NOMO-1 (cell line): ENCODE results near the gene TMEM151B.

Experiments
- DNase-seq, 2 experiments: peaks; one replicate each; lab custom pipeline; 2025; ENCODE audit not compliant: unreplicated experiment in 2 of 2; lab: John Stamatoyannopoulos, UW

Gene TMEM151B

DNA sequence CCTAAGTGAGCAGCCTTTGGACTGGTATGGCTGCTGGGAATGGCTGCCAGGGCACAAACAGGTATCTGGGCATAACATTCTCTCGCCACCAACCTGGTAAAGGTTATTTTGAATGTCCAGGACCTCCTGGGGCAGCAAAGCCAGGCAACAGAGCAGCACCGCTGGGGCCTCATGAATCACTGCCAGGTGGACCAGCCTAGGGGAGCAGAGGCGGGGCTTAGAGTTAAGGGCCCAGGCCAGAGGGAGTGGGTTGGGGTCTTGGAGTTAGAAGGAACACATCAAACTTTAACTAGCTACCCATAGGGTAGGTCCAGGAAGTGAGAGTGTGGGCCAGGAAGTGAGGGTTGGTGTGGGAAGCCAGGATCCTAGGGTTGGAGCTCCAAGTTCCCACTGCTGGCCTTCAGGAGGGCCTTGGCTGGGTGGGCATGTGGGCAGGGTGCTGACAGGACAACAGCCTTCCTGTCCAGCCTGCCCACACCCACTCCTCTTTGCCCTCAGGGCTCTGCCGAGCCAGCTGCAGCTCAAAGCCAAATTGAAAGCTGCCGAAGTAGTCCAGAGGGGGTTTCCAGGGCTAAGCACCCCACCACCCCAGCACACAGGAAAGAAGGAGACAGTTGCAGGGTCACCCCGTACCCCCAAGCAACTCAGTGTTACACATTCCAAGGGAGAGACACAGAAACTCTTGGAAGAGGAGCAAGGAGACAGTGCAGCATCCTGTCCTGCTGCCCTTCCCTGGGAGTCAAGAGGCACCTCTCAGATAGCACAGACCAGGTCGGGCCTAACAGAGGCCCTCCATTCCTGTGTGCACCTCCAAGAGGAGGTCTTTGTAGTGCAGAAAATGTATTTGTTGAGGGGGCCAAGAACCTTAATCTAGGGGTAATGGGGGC, 7.5 kb upstream of the TMEM151B start:
- no peak for DNase-seq

DNA sequence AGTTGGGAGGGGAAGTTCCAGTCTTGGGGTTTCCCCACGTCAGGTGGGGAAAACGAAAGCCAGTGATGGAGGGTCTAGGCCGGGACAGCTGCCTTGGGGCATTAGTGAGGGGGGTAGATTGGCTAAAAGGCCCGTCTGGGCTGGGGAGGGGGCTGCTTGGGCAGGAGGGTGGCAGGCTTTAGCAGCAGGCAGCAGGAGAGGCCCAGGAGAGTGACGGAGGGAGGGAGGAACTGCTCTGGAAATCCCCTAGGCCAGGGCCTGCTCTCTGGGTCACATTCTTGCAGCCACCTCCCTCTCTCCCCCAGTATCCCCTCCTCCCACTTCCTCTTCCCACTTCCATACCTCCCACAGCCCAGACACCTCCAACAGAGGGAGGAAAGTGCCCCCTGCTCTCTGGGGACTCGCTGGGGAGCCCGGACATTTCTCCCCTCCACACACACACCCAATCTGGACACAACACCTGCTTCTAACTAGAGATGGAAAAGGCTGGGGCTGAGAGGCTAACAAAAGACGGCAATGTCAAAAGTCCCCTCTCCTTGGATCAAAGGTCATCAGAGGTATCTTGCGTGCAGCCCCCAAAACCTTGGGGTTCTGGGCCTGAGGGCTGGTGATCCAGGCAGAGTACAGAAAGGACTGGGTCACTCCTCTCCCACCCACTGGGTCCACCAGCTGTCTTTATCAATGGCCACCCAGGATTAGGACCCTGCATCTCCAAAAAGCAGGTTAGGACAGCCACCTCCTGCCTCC, 6.7 kb upstream of the TMEM151B start:
- peak in 1 of 2 experiments; percentile 10 for DNase-seq

DNA sequence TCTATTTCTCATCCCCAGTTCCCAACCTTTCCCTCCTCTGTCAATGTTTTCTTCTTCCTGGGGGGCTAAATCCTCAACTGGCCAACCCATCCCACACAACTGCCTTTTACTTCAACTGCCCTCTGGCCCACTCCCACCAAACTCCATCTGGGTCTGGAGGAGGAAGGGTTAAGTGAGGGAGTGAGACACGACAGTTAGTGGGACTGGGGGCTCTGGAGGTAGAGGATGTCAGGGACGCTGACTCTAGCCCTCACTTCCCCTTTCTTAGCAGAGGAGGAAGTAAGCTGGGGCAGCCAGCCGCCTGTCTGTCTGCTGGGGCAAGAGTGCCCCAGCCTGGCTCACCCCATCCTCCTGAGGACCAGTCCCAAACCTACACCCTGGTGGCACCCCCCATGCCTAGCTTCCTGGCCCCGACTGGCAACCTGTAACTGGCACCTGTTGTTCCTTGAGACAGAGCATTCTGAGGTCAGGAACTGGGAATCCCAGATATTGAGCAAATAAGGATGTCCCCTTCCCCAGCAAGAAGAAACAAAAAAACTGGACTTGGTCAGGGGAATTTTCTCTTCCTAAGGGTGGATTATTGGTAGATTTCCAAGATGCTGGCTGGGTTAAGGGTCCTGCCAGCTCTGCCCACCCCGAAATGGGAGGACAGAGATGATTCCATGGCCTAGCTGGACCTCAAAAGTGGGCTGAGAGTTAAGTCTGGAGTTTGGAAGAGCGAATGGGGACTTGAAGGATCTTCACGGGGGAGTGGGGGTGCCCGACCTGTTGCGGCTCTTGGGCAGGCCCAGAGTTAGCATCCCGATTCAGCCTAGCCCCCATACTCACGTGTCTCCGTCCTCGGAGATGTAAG, 5.9 kb upstream of the TMEM151B start:
- peak; percentile 87 to 91 for DNase-seq

DNA sequence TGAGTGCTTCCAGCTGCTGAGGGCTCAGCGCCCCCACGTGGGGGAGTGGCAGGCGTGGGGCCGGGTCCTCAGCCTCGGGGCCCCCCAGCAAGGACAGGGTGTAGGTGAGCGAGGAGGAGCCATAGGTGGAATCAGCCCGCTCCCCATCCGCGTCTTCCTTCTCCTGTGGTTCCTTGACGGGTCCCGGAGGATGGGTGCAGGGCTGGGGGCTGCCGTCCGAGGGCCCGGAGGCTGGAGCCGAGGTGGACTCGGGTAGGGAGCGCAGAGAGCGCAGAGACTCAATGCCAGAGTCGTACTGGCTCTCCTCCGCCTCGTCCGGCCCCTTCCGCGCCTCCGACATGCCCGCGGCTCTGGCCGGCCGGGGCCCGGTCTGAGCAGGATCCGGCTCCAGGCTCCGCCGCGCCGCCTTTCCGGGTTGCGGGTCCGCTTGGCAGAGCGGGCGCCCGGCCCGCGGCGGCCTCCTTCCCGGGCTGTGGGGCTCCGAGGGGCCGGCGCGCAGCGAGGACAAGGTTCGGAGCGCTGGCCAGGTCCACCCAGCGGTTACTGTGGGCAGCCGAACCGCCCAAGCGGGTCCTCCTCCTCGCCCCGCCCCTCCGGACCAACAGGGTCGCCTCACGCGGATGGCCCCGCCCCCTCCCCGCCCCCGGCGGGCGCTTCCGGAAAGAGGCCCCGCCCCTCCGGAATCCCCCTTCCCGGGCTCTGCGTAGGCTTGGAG, 5.1 kb upstream of the TMEM151B start, which contains the start of gene NFKBIE:
Gene NFKBIE (minus strand): TSS at position 545 of the 715 bp plus-strand sequence. CDS start 205 bp downstream, at position 340.
- DNase-seq, result peak; percentile 56 to 73

DNA sequence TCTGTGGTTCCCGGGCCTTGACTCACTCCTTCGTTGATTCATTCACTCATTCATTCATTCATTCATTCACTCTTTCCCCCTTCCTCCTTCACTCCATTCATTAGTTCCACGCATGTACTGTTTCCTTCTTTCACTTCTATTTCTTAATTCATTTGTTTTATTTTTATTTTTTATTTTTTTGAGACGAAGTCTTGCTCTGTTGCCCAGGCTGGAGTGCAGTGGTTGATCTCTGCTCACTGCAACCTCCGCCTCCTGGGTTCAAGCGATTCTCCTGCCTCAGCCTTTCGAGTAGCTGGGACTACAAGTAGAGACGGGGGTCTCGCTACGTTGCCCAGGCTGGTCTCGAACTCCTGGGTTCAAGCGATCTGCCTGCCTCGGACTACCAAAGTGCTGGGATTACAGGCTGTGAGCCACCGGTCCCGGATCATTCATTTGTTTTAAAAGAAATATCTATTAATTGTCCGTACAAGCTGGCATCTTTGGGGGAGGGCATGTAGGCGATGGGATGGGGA, 4.5 kb upstream of the TMEM151B start:
- no peak for DNase-seq

DNA sequence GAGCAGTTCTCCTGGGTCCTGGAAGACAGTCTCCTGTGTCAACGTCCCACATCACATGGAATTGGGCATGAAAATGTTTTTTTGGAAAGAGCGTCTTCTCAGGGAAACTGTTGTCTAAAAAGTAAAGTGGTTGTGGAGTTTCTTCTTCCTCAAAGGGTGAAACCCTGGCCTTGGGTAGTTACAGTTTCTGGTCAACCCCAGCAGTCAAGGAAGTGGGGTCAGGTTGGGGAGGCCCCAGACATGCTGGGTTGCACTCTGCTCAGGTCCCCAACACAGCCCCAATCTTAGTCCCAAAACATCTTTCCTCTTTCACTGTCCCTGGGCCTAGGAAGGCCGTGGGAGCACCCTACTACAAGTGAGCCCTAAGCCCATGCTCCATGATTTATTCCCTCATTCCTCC, 3.9 kb upstream of the TMEM151B start:
- no peak for DNase-seq

DNA sequence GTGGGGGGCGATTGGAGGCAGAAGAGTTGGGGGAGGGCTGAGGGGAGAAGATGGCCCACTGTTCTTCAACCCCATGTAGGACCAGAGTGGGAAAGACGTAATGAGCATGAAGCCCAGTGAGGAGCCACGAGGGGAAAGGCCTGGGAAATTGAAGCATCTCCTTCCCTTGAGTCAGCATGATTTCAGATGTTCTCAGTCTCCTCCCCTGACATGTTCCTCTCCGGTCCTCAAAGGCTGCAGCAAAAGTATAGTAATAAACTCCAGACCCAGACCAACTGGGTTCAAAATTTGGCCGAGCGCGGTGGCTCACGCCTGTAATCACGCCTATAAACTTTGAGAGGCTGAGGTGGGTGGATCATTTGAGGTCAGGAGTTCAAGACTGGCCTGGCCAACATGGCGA, 3.0 kb upstream of the TMEM151B start:
- DNase-seq, result no peak

DNA sequence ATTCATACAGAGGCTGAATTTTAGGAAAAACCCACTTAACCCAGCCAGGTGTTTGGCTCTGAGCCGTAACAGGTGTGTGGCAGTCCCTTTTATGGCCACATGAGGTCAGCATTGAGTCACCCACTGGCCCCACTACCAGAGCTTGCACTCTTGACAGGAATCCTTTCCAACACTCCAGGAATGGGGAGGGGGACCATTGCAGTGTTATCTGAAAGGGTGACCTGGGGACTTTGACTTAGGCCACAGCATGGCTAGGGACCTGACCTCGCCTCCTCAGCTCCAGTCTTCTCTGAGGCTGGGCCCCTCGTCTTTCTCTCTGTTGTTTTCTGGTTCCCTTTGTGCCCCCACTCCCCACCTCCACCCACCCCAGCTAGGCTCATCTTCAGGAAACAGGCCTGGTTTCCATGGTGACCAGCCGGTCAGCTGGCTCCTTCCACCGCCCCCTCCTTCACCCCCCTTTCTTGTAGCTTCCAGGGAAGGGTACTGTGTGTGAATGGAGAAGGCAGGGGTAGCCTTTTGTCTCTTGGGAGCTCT, 2.1 kb upstream of the TMEM151B start:
- peak; percentile 18 to 22 for DNase-seq

DNA sequence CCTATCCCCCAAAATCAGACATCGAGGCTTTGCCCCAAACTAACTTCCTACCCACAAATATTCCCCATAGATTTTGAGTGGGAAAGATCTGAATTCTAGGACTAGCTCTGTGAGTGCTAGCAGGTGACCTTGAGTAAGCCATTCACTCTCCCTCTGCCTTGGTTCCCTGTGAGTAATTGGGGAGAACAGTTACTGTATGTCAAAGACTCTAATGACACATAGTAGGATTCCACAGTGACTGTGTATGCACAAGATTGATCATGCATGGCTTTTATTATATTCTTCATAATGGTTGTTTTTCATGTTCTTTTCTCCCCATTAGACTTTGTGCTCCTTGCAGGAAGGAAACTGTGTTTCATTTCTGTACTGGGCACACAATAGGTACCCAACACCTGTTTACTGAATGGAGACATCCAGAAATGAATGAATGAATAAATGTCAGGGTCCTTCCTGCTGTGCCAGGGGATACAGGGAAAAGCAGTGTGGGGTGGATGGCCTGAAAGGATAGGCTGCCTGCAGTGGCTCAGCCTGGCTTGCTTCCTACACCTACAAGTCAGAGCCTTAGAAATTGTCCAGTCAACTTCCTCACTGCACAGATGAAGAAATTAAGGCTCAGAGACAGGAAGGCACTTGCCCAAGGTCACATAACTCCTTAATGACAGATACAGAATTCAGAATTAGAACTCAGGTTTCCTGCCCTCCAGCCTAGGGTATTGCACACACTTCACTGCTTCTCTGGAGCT, 901 bp upstream of the TMEM151B start:
- DNase-seq, result peak in 1 of 2 experiments; percentile 49

DNA sequence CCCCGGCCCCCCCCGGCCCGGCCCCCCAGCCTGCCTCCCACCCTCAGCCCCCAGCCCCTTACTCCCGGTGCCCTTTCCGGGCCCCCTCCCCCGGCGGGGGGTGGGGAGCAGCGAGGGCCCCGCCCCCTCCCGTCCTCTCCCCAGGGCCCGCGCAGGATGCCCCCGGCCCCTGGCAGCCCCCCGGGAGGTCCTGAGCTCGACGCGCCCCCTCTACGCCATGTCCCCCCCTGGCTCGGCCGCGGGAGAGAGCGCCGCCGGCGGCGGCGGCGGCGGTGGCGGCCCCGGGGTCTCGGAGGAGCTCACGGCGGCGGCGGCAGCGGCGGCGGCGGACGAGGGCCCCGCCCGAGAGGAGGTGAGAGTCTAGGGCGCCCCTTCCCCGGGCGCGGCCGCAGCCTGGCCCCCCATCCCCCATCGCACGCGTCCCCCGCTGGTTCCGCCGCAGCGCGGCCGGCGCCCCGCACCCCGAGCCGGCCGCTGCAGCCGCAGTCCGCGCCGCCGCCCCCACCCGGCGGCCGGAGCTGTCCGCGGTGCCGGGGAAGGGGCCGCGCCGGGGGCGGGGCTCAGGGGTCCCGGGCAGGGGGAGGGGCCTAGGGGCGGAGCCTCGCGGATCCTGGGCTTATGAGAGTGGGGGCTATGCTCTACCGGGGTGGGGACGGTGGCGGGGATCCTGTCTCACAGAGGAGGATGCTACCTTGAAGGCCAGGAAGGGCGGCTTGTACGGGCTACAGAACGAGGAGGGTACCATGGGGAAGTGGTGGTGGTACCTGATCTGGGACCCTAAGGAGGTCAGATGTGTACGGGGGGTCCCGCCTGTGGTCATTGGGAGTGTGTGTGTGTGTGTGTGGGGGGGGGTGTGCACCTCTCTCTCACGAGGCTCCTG, 516 bp downstream of the TMEM151B start:
- no peak for DNase-seq

DNA sequence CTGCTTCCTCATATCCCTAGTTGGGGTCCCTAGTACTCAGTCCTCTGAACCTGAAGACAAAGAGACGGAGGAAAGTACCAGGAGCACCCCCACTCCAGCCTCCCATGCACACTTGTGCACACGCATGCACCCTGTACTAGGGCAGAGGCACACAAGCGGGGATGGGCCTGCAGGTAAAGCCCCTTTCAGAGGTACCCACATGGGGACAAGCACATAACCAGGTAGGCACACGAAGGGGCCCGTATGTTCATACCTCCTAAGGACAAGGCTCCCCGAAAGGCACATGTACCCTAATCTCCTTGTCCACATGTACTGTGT, 1.1 kb downstream of the TMEM151B start:
- no peak for DNase-seq

DNA sequence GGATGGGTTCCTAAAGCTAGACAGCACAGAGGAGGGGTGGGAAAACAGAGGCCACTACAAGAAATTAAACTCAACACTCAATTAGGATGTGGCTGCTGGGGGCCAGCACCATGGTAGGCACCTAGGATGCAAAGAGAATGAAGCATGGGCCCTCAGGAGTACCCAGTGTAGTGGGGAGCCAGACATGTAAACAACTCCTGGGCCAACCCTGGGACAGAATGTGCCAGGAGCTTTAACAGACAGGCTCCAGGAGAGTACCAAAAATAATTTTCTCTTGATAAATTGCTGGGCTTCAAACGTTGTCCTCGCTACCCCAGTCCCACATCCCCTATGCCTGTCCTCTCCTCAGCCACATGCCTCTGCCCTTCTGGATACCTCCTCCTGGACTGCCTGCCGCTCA, 1.7 kb downstream of the TMEM151B start:
- no peak for DNase-seq

DNA sequence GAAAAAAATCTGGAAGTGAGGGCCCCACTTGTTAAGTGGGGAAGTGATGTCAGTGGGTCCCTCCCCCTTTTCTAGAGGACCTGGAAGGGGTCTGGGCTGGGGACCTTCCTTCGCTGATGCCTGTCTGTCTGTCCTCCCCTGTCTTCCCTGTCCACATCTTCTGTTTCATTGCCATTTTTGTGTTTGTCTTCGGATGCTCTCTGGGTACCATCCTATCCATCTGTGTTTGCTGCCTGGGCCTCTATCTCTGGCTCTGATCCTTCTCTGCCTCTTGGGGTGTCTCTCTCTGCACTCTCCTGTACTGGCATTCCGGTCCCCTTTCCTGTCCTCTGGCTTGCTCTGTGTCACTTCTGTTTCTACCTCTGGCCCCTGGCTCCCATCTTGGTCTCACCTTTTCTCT, 2.3 kb downstream of the TMEM151B start:
- DNase-seq, result no peak

DNA sequence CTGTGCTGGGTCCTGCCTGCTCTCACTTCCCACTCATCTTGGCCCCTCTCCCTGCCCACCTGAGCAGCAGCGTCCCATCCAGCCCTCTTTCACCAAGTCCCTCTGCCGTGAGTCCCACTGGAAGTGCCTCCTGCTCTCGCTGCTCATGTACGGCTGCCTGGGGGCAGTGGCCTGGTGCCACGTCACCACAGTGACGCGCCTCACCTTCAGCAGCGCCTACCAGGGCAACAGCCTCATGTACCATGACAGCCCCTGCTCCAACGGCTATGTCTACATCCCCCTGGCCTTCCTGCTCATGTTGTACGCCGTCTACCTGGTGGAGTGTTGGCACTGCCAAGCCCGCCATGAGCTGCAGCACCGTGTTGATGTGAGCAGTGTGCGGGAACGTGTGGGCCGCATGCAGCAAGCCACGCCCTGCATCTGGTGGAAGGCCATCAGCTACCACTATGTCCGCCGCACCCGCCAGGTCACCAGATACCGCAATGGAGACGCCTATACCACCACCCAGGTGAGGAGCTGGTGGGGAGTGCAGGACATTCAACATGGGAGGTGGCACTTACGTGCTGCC, 2.8 kb downstream of the TMEM151B start:
- no peak for DNase-seq

DNA sequence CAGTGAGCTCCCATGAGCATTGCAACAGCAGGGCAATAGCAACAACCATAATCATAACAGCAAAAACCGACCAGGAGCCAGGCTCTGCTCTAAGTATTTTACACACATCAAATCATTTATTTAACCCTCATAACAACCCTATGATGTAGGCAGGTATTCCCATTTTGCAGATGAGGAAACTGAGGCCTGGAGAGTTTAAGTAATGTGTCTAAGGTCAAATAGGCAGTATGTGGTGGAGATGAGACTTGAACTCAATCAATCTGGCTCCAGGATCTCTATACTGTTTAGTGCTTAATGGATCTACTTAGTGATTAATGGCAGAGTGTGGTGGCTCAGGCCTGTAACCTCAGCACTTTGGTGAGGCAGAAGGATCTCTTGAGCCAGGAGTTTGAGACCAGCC, 3.4 kb downstream of the TMEM151B start:
- DNase-seq, result no peak

DNA sequence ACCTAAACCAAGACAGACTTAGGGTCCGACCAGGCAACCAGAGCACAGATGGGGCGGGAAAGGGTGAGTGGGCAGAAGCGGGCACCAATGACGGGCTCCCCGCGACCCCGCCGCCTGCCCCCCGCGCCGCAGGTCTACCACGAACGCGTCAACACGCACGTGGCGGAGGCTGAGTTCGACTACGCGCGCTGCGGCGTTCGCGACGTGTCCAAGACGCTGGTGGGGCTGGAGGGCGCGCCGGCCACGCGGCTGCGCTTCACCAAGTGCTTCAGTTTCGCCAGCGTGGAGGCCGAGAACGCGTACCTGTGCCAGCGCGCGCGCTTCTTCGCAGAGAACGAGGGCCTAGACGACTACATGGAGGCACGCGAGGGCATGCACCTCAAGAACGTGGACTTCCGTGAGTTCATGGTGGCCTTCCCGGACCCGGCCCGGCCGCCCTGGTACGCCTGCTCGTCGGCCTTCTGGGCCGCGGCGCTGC, 5.1 kb downstream of the TMEM151B start:
- DNase-seq, result no peak

DNA sequence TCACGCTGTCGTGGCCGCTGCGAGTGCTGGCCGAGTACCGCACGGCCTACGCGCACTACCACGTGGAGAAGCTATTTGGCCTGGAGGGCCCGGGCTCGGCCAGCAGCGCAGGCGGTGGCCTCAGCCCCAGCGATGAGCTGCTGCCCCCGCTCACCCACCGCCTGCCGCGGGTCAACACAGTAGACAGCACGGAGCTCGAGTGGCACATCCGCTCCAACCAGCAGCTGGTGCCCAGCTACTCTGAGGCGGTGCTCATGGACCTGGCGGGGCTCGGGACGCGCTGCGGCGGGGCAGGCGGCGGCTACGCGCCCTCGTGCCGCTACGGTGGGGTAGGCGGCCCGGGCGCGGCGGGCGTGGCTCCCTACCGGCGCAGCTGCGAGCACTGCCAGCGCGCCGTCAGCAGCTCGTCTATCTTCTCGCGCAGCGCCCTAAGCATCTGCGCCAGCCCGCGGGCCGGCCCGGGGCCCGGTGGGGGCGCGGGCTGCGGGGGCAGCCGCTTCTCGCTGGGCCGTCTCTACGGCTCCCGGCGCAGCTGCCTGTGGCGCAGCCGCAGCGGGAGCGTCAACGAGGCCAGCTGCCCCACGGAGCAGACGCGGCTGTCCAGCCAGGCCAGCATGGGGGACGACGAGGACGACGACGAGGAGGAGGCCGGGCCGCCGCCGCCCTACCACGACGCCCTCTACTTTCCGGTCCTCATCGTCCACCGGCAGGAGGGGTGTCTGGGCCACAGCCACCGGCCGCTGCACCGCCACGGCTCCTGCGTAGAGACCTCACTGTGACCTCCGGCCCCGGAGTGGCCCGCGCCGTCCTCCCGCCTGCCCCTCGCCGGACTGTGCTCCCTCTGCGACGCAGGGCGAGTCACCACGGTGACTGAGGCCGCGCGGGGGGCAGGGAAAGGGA, 5.7 kb downstream of the TMEM151B start:
- no peak for DNase-seq
